BLaER1 (cell line): ENCODE measurements around the gene RPP25L.

Experiments used
- H3K27ac ChIP-seq: shearing (Covaris generic); formaldehyde crosslinking; 2 replicates; pipeline ENCODE4 v1.8.1; 2022
- H3K27me3 ChIP-seq: shearing (Covaris generic); formaldehyde crosslinking; 2 replicates; pipeline ENCODE4 v1.8.1; 2022
- H3K36me3 ChIP-seq: shearing (Covaris generic); formaldehyde crosslinking; 2 replicates; pipeline ENCODE4 v1.8.1; 2022
- H3K4me1 ChIP-seq: shearing (Covaris generic); formaldehyde crosslinking; 2 replicates; pipeline ENCODE4 v1.8.1; 2022
- H3K4me2 ChIP-seq: shearing (Covaris generic); formaldehyde crosslinking; 2 replicates; pipeline ENCODE4 v1.8.1; 2022
- H3K4me3 ChIP-seq: shearing (Covaris generic); formaldehyde crosslinking; 2 replicates; pipeline ENCODE4 v1.8.1; 2022
- H3K9ac ChIP-seq: shearing (Covaris generic); formaldehyde crosslinking; 2 replicates; pipeline ENCODE4 v1.8.1; 2022
- H3K9me3 ChIP-seq: shearing (Covaris generic); formaldehyde crosslinking; 2 replicates; pipeline ENCODE4 v1.8.1; 2022
- H4K20me1 ChIP-seq: shearing (Covaris generic); formaldehyde crosslinking; 2 replicates; pipeline ENCODE4 v1.8.1; 2022
- Cebpa-rat ChIP-seq: shearing (Covaris generic); IDR thresholded peaks from 2 replicates; pipeline ENCODE4 v1.8.1; 2022

Gene RPP25L

DNA sequence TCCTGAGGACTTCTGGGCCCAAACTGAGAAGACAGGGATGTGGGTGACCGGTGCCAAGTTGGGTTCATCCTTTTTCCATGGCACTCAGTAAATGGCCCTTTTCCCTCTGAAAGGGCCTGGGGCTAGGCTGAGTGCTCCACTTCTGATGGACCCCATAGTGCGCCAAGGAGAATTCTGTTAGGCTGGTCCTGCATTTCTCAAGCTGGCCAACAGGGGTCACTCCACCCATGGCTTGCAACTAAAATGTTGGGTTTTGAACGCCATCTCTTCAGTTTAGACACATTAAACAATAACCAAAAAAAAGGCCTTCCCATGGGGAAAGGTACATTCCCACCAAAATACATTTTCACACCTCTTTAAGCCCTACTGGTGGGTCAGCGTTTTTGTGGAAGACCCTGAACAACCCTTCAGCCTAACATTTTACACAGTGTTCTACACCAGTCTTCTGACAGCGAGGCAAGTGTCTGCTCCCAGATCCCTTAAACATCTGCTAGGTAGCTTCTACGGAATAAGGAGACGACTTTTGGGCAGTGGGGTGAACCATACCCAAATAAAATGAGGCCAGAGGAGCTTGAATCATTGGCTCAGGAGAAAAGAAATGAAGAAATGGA, 49.7 kb downstream of the RPP25L start:
- no peak for TF ChIP-seq Cebpa-rat
- Histone ChIP-seq H3K27ac (no peak overlapping the region), H3K4me3 (no peak overlapping the region), H4K20me1 (no peaks in the 10 kb centered on the region; the same call in 1 of the 2 replicates), H3K9me3 (no peaks in the 10 kb centered on the region), H3K4me1 (no peaks in the 10 kb centered on the region), H3K9ac (no peak overlapping the region), H3K27me3 (peaks cover 30% of the 10 kb centered on the region), H3K4me2 (no peak overlapping the region), H3K36me3 (no peaks in the 10 kb centered on the region)

DNA sequence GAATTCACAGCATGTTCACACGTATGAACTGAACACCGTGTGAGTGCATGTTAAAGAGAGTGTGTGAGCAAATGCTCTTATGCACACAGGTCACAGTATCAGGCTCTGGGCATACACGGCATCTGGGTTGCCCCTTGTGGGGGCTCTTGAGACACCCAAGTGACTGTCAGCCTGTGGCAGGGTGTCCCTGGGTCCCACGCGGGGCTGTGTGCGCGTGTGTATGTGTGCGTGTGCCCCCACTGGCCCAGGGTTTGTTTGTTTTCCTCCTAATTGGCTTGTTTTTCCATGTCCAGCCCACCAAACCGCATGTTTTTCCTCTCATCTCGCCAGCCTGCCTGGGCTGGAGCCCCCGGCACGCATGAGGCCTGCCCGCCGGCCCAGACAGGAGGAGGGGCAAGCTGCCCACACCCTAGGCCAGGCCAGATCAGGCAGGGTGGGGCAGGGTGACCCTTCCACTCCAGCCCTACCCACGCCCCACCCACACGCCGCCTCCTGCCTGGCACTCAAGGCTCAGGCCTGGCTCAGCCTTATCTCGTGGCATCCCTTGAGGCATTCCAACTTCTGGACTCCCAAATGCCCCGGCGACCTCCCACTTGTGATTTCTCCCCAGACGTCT, 51.2 kb downstream of the RPP25L start:
- Histone ChIP-seq H3K4me2 (no peak overlapping the region), H3K36me3 (no peaks in the 10 kb centered on the region)

More for the DNA sequence above, 51.2 kb downstream of the RPP25L start:
- Histone ChIP-seq H3K4me1 (no peaks in the 10 kb centered on the region), H3K27ac (no peak overlapping the region), H3K4me3 (no peak overlapping the region), H3K9ac (no peak overlapping the region), H4K20me1 (no peaks in the 10 kb centered on the region; the same call in 1 of the 2 replicates), H3K9me3 (no peaks in the 10 kb centered on the region), H3K27me3 (peaks cover 30% of the 10 kb centered on the region)
- no peak for TF ChIP-seq Cebpa-rat
